BLaER1 treated with 17β-estradiol and CSF1 and Interleukin-3, amounts not matched to agents 10 nM and 100 nM (cell line): ENCODE results near the gene LPIN1.
"Not testable (repeated sequence)": the region's sequence is repeated elsewhere in the genome, so short reads cannot be mapped to it uniquely, and the experiment has no call there.

Source experiments
- H3K27ac ChIP-seq, 11 experiments: shearing (Covaris generic); formaldehyde crosslinking; 2 replicates each; pipeline ENCODE4 v1.8.1; 2022
- H3K27me3 ChIP-seq, 11 experiments: shearing (Covaris generic); formaldehyde crosslinking; 2 replicates each; pipeline ENCODE4 v1.8.1; 2022
- H3K36me3 ChIP-seq, 11 experiments: shearing (Covaris generic); formaldehyde crosslinking; 2 replicates each; pipeline ENCODE4 v1.8.1; 2022
- H3K4me1 ChIP-seq, 10 experiments: shearing (Covaris generic); formaldehyde crosslinking; 2 replicates each; pipeline ENCODE4 v1.8.1; 2022
- H3K4me2 ChIP-seq, 11 experiments: shearing (Covaris generic); formaldehyde crosslinking; 2 replicates each; pipeline ENCODE4 v1.8.1; 2022
- H3K4me3 ChIP-seq, 10 experiments: shearing (Covaris generic); formaldehyde crosslinking; 2 replicates each; pipeline ENCODE4 v1.8.1; 2022
- H3K9ac ChIP-seq, 11 experiments: shearing (Covaris generic); formaldehyde crosslinking; 2 replicates each; pipeline ENCODE4 v1.8.1; 2022
- H3K9me3 ChIP-seq, 11 experiments: shearing (Covaris generic); formaldehyde crosslinking; replicated peaks in 1 of 11; 2 replicates each; pipeline ENCODE4 v1.8.1; 2022
- H4K20me1 ChIP-seq, 11 experiments: shearing (Covaris generic); formaldehyde crosslinking; 2 replicates each; pipeline ENCODE4 v1.8.1; 2022
- Cebpa-rat ChIP-seq, 11 experiments: shearing (Covaris generic); IDR thresholded peaks; 2 replicates each; pipeline ENCODE4 v1.8.1; 2022

LPIN1 gene

GRCh38 chr2:11752906-11753305 lies 6.5 kb downstream of the LPIN1 start:
- H3K27me3 ChIP-seq, result no peaks in the 10 kb centered on the region
- peaks cover 73 to 92% (median 86%) of the 10 kb centered on the region in 10 experiments for H3K4me1 ChIP-seq
- peak overlapping the region; percentile 87 to 98 (median 95) for H3K4me2 ChIP-seq
- peak overlapping the region in 10 of 11 experiments; percentile 0 to 75 (median 64); a peak in 16 of 22 replicates for H3K9ac ChIP-seq
- peaks cover 0 to 16% (median 8%) of the 10 kb centered on the region in 11 experiments; a peak in 15 of 22 replicates for H3K36me3 ChIP-seq
- no peak for TF ChIP-seq Cebpa-rat (IDR thresholded peaks at IDR 0.05)
- peak overlapping the region in 8 of 10 experiments; percentile 30 to 64 (median 45); a peak in 12 of 20 replicates for H3K4me3 ChIP-seq
- H3K27ac ChIP-seq, result peak overlapping the region in 9 of 11 experiments; percentile 66 to 85 (median 74); a peak in 18 of 22 replicates
- peaks cover 56 to 89% (median 77%) of the 10 kb centered on the region in 11 experiments for H4K20me1 ChIP-seq
- H3K9me3 ChIP-seq, result peaks cover 0 to 9% (median 6%) of the 10 kb centered on the region in 11 experiments; a peak in 18 of 22 replicates

GRCh38 chr2:11753452-11753885 lies 7.0 kb downstream of the LPIN1 start:
- H3K9me3 ChIP-seq, result peaks cover 1 to 15% (median 12%) of the 10 kb centered on the region in 11 experiments; a peak in 18 of 22 replicates
- no peak for TF ChIP-seq Cebpa-rat (IDR thresholded peaks at IDR 0.05)
- H3K4me1 ChIP-seq, result peaks cover 69 to 87% (median 82%) of the 10 kb centered on the region in 10 experiments
- H3K4me2 ChIP-seq, result peak overlapping the region; percentile 87 to 98 (median 95)
- peak overlapping the region in 9 of 10 experiments; percentile 19 to 64 (median 44); a peak in 15 of 20 replicates for H3K4me3 ChIP-seq
- peak overlapping the region in 10 of 11 experiments; percentile 40 to 75 (median 64); a peak in 18 of 22 replicates for H3K9ac ChIP-seq
- no peaks in the 10 kb centered on the region for H3K27me3 ChIP-seq
- peaks cover 0 to 22% (median 14%) of the 10 kb centered on the region in 11 experiments; a peak in 19 of 22 replicates for H3K36me3 ChIP-seq
- peaks cover 50 to 83% (median 71%) of the 10 kb centered on the region in 11 experiments for H4K20me1 ChIP-seq
- H3K27ac ChIP-seq, result peak overlapping the region in 10 of 11 experiments; percentile 42 to 85 (median 74); a peak in 20 of 22 replicates

GRCh38 chr2:11753886-11754699 lies 7.7 kb downstream of the LPIN1 start:
- Histone ChIP-seq H3K9ac (peak overlapping the region; percentile 1 to 75 (median 61); a peak in 20 of 22 replicates), H3K4me1 (peaks cover 67 to 82% (median 75%) of the 10 kb centered on the region in 10 experiments), H4K20me1 (peaks cover 44 to 77% (median 65%) of the 10 kb centered on the region in 11 experiments), H3K27ac (peak overlapping the region in 10 of 11 experiments; percentile 42 to 85 (median 74); a peak in 20 of 22 replicates), H3K4me3 (peak overlapping the region in 9 of 10 experiments; percentile 0 to 64 (median 44); a peak in 15 of 20 replicates), H3K36me3 (peaks cover 0 to 27% (median 19%) of the 10 kb centered on the region in 11 experiments; a peak in 19 of 22 replicates), H3K4me2 (peak overlapping the region; percentile 87 to 98 (median 95)), H3K9me3 (peaks cover 5 to 21% (median 18%) of the 10 kb centered on the region in 11 experiments; a peak in 18 of 22 replicates), H3K27me3 (no peaks in the 10 kb centered on the region)
- no peak for TF ChIP-seq Cebpa-rat (IDR thresholded peaks at IDR 0.05)

GRCh38 chr2:11754700-11755015 lies 8.2 kb downstream of the LPIN1 start:
- H3K36me3 ChIP-seq, result peaks cover 0 to 27% (median 19%) of the 10 kb centered on the region in 11 experiments; a peak in 19 of 22 replicates
- peak overlapping the region; percentile 1 to 75 (median 61); a peak in 17 of 22 replicates for H3K9ac ChIP-seq
- TF ChIP-seq Cebpa-rat (IDR thresholded peaks at IDR 0.05), result no peak
- H3K27ac ChIP-seq, result peak overlapping the region in 9 of 11 experiments; percentile 66 to 85 (median 74); a peak in 18 of 22 replicates
- H3K4me2 ChIP-seq, result peak overlapping the region; percentile 87 to 98 (median 95)
- peaks cover 38 to 71% (median 59%) of the 10 kb centered on the region in 11 experiments for H4K20me1 ChIP-seq
- no peaks in the 10 kb centered on the region for H3K27me3 ChIP-seq
- H3K4me1 ChIP-seq, result peaks cover 61 to 76% (median 70%) of the 10 kb centered on the region in 10 experiments
- H3K4me3 ChIP-seq, result peak overlapping the region in 2 of 10 experiments; percentile 53 to 64; a peak in 2 of 20 replicates
- H3K9me3 ChIP-seq, result peaks cover 5 to 23% (median 18%) of the 10 kb centered on the region in 11 experiments; a peak in 18 of 22 replicates

- Histone ChIP-seq H3K9ac (no peak overlapping the region), H3K27ac (no peak overlapping the region), H3K4me1 (peaks cover 45 to 53% (median 46%) of the 10 kb centered on the region in 10 experiments), H3K4me3 (no peak overlapping the region), H3K9me3 (peaks cover 5 to 27% (median 18%) of the 10 kb centered on the region in 11 experiments; a peak in 18 of 22 replicates), H3K36me3 (peaks cover 4 to 37% (median 26%) of the 10 kb centered on the region in 11 experiments; a peak in 19 of 22 replicates), H4K20me1 (peaks cover 26 to 66% (median 51%) of the 10 kb centered on the region in 11 experiments; a peak in 21 of 22 replicates), H3K27me3 (no peaks in the 10 kb centered on the region), H3K4me2 (no peak overlapping the region)
- TF ChIP-seq Cebpa-rat (IDR thresholded peaks at IDR 0.05), result no peak
Observed at GRCh38 chr2:11757101-11757500, 10.7 kb downstream of the LPIN1 start.

- H3K4me3 ChIP-seq, result no peak overlapping the region
- peaks cover 12 to 45% (median 34%) of the 10 kb centered on the region in 11 experiments; a peak in 21 of 22 replicates for H3K36me3 ChIP-seq
- no peak overlapping the region for H3K27ac ChIP-seq
- TF ChIP-seq Cebpa-rat (IDR thresholded peaks at IDR 0.05), result no peak
- peak overlapping the region in 2 of 11 experiments; percentile 9 to 10; a peak in 1 of 22 replicates for H3K4me2 ChIP-seq
- H3K9ac ChIP-seq, result no peak overlapping the region
- H3K4me1 ChIP-seq, result peaks cover 37 to 50% (median 43%) of the 10 kb centered on the region in 10 experiments
- peaks cover 5 to 31% (median 22%) of the 10 kb centered on the region in 11 experiments; a peak in 18 of 22 replicates for H3K9me3 ChIP-seq
- H4K20me1 ChIP-seq, result peaks cover 21 to 62% (median 45%) of the 10 kb centered on the region in 11 experiments; a peak in 21 of 22 replicates
- no peaks in the 10 kb centered on the region for H3K27me3 ChIP-seq
Observed at GRCh38 chr2:11758187-11758586, 11.8 kb downstream of the LPIN1 start.

- TF ChIP-seq Cebpa-rat (IDR thresholded peaks at IDR 0.05), result no peak
- Histone ChIP-seq H3K9me3 (peaks cover 5 to 36% (median 24%) of the 10 kb centered on the region in 11 experiments; a peak in 18 of 22 replicates), H3K4me1 (peaks cover 33 to 45% (median 39%) of the 10 kb centered on the region in 10 experiments), H3K4me3 (no peak overlapping the region), H4K20me1 (peaks cover 20 to 60% (median 40%) of the 10 kb centered on the region in 11 experiments; a peak in 20 of 22 replicates), H3K27me3 (no peaks in the 10 kb centered on the region), H3K27ac (no peak overlapping the region), H3K4me2 (peak overlapping the region in 2 of 11 experiments; percentile 9 to 10; a peak in 3 of 22 replicates), H3K36me3 (peaks cover 16 to 50% (median 39%) of the 10 kb centered on the region in 11 experiments; a peak in 21 of 22 replicates), H3K9ac (no peak overlapping the region)
Observed at GRCh38 chr2:11758647-11759046, 12.2 kb downstream of the LPIN1 start.

GRCh38 chr2:11759182-11759975 lies 12.9 kb downstream of the LPIN1 start:
- Histone ChIP-seq H3K9me3 (peaks cover 5 to 41% (median 25%) of the 10 kb centered on the region in 11 experiments; a peak in 18 of 22 replicates), H3K36me3 (peaks cover 16 to 55% (median 43%) of the 10 kb centered on the region in 11 experiments; a peak in 21 of 22 replicates), H4K20me1 (peaks cover 13 to 52% (median 33%) of the 10 kb centered on the region in 11 experiments; a peak in 20 of 22 replicates), H3K4me1 (peaks cover 25 to 38% (median 32%) of the 10 kb centered on the region in 10 experiments)
- H3K4me3 ChIP-seq, H3K27me3 ChIP-seq, H3K27ac ChIP-seq, H3K9ac ChIP-seq, H3K4me2 ChIP-seq: not testable (repeated sequence)
